Head of caudate nucleus (tissue), 42 donors: ENCODE measurements around the gene RIMBP3C.
"Not testable (repeated sequence)": the region's sequence is repeated elsewhere in the genome, so short reads cannot be mapped to it uniquely, and the experiment has no call there.

Source experiments
- DNase-seq, 42 donors: peaks; one replicate each; pipeline versions ENCODE4 v3.0.0 to v3.0.0-alpha.2; 2020 to 2021; ENCODE audit warnings: mixed read lengths in 7 of 42
- intact Hi-C: fragments of 100-400 bp; cut with DNase I; formaldehyde crosslinking; loops from one replicate; pipeline ENCODE4 v1.15.0; 2022

Gene RIMBP3C, protein sequence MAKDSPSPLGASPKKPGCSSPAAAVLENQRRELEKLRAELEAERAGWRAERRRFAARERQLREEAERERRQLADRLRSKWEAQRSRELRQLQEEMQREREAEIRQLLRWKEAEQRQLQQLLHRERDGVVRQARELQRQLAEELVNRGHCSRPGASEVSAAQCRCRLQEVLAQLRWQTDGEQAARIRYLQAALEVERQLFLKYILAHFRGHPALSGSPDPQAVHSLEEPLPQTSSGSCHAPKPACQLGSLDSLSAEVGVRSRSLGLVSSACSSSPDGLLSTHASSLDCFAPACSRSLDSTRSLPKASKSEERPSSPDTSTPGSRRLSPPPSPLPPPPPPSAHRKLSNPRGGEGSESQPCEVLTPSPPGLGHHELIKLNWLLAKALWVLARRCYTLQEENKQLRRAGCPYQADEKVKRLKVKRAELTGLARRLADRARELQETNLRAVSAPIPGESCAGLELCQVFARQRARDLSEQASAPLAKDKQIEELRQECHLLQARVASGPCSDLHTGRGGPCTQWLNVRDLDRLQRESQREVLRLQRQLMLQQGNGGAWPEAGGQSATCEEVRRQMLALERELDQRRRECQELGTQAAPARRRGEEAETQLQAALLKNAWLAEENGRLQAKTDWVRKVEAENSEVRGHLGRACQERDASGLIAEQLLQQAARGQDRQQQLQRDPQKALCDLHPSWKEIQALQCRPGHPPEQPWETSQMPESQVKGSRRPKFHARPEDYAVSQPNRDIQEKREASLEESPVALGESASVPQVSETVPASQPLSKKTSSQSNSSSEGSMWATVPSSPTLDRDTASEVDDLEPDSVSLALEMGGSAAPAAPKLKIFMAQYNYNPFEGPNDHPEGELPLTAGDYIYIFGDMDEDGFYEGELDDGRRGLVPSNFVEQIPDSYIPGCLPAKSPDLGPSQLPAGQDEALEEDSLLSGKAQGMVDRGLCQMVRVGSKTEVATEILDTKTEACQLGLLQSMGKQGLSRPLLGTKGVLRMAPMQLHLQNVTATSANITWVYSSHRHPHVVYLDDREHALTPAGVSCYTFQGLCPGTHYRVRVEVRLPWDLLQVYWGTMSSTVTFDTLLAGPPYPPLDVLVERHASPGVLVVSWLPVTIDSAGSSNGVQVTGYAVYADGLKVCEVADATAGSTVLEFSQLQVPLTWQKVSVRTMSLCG (N-terminal part only)

DNA sequence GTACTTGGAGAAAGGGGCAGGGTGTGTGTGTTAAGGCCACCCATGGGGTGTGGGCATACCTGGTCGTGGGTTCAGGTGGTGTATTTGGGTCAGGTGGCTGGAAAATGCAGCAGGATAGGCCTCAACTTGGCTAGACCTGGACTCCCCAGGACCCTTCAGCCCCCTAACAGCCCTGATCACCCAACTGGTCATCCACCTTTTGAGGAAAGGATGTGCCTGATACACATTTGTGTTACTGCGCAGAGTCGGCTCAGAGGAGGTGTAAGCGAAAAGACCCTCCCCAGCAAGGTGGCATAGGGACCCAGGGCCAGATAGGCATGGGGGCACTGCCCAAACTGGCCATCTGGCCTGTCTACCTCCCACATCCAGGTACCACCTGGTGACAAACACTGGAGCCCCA, at the start of gene RIMBP3C:
TSS of gene RIMBP3C (minus strand) at position 101 of the 400 bp plus-strand sequence. CDS start 485 bp downstream, outside the sequence.
- intact Hi-C loops, DNase-seq: not testable (repeated sequence)

DNA sequence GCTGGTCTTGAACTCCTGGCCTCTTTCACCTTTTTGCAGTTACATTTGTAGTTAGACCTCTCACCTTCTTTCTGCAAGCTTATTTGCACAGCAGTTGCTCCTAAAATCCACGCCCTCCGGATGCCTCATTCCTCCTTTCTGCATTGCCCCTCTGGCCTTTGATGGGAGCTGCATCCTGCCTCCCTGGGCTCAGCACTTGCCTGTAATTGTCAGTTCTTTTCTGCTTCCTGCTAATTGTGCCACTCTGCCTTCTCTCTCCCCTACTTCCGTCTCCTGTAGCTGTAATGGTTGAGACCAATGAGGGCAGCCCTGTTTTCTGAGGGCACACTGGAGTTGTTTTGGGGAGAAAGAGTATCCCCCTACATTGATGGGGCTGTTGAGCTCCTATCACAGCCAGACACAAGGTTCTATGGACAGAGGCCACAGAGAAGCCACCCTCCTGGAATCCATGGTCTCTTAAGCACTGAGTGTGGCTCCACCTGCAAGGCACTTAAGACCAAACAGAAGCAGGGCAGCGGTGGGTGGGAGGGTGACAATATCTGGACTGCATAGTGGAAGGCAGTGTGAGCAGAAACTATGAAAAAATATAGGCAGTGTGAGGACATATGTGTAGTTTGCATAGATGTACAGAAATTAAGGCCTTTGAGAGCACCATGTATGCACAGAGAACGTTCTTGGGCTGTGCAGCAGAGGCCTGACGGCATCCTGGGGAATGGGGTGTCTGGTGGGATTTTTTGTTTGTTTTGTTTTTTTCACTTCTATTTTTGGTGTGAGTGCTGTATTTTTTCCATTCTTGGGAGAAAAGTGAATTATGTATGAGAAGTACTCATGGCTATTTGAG, 48.0 kb upstream of the RIMBP3C start:
- DNase-seq = no peak
- intact Hi-C loops = no loop called here

DNA sequence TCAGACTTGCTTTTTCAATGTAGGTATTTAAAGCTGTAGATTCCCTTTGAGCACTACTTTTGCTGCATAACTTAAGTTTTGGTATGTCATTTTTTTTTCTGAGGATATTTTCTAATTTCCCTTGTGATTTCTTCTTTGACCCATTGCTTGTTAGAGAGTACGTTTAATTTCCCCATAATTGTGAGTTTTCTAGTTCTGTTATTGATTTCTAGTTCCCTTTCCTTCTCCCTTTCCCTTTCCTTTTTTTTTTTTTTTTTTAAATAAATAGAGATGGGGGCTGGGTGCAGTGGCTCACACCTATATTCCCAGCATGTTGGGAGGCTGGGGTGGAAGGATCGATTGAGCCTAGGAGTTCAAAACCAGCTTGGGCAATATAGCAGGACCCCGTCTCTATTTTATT, 47.0 kb upstream of the RIMBP3C start:
- DNase-seq = no peak
- intact Hi-C loops = no loop called here

DNA sequence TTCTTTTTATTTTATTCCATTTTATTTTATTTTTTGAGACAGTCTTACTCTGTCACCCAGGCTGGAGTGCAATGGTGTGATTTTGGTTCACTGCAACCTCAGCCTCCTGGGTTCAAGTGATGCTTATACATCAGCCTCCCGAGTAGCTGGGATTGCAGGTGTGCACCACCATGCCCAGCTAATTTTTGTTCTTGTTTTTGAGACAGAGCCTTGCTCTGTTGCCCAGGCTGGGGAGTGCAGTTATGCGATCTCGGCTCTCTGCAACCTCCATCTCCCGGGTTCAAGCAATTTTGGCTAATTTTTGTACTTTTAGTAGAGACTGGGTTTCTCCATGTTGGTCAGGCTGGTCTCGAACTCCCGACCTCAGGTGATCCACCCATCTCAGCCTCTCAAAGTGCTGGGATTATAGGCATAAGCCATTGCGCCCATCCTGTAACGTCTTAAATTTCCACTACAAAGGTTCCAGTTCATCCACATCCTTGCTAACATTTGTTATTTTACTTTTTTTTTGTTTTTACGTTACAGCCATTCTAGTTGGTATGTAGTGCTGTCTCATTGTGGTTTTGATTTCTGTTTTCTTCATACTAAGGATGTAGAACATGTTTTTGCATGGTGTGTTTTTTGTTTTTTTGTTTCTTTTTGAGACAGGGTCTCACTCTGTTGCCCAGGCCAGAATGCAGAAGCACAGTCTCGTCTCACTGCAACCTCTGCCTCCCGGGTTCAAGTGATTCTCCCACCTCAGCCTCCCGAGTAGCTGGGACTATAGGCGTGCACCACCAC, 45.3 kb upstream of the RIMBP3C start:
- intact Hi-C loops, DNase-seq: not testable (repeated sequence)

DNA sequence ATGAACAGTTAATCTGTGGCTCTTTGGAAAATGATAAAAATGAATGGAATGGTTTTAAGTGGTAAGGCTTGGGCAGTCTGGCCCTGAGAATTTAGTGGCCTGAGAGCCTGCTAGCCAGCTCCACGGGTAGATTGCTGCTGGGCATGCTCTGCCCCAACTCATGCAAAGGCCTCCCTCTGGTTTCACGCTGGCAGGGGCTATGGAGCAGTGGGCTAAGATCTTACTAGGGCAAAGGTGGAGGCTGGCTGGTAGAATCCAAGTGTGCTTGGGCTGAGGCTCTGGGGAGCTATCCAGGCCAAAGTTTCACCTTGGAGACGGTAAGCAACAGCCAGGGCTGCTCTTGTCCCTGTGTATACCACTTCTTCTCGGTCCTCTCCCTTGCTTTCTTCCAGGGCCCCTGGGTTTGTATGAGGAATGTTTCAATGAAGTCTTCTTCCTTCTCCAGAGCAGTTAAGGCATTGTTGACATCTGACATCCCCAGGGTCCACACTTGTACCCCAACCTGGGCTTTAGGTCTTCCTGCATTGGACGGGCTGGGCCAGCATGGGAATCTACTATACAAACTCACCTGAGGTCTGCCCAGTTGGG, 43.7 kb upstream of the RIMBP3C start:
- intact Hi-C loops = no loop called here
- DNase-seq = peak in 13 of 42 donors; percentile 5 to 51 (median 24)

DNA sequence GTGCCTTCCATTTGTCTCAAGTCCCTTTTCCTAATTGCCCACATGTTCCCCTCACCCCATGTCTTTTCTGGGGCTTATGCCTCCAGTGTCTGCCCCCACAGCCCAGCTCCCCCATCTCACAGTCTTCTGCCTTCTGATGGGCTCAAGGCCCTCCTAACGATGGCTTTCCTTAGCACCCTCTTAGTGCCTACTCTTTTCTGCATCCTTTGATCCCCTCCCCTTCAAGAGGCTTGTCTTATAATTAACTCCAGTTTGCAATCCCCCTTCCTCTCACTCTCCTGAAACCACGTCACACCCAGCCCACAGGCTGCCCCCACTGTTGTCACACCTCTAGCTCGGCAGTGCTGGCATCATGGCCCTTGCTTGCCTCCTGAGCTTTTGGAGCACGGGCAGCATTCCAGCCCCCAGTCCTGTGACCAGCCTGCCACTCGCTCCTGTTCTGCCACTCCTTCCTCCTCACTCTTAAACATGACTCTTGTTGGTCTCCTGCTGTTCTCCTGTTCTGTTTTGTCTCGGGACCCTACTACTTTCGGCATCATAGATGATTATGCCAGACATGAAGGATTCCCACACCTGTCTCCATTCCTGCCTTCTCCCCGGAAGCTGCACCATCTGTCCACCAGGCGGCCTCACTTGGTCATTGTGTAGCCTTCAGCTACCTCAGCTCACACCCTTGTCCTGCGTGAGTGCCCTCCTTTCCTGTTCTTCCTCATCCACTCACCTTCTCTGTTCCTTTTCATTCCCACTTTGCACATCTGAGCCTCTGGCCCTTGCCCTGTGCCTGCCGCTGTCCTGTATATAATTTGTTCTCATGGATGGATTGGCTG, 42.4 kb upstream of the RIMBP3C start:
- peak in 8 of 42 donors; percentile 11 to 47 (median 22) for DNase-seq
- intact Hi-C loops = no loop called here

DNA sequence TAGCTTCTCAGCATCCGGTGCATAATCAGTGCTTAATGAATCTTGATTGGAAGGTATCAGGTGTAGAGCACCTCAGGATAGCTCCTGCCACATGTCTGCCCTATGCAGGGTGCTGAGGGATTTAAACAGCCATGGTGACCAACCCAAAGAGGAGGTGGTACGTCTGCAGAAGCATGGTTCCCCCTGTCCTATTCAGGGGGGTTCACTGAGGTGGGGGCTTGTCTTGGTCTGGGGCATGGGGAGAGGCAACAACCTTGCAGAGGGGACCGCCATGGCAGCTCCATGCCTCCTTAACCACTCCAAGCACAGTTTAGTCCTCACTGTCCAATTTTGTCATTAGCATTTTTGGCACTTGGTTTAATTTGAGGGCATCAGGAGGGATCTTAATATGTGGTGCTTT, 41.2 kb upstream of the RIMBP3C start:
- intact Hi-C loops = no loop called here
- no peak for DNase-seq

DNA sequence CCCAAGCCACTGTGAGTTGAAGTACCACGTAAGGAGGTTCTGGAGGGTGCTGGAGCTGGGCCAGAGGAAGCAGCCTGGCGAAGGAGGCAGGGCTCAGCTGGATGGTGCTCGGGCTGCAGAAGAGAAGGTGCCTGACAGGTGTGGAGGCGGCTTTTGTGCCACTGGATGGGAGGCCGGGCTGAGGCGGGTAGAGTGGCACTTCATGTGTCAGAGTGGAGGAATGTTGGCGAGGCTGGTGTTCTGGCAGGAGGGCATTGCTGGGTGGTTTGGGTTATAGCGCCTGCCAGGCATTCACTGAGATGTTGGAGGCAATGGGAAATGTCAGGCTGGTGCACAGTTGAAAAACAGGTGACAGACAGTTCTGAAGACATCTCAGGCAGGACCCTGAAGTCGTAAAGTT, 40.4 kb upstream of the RIMBP3C start:
- peak in 14 of 42 donors; percentile 7 to 52 (median 31) for DNase-seq
- intact Hi-C loops = no loop called here

DNA sequence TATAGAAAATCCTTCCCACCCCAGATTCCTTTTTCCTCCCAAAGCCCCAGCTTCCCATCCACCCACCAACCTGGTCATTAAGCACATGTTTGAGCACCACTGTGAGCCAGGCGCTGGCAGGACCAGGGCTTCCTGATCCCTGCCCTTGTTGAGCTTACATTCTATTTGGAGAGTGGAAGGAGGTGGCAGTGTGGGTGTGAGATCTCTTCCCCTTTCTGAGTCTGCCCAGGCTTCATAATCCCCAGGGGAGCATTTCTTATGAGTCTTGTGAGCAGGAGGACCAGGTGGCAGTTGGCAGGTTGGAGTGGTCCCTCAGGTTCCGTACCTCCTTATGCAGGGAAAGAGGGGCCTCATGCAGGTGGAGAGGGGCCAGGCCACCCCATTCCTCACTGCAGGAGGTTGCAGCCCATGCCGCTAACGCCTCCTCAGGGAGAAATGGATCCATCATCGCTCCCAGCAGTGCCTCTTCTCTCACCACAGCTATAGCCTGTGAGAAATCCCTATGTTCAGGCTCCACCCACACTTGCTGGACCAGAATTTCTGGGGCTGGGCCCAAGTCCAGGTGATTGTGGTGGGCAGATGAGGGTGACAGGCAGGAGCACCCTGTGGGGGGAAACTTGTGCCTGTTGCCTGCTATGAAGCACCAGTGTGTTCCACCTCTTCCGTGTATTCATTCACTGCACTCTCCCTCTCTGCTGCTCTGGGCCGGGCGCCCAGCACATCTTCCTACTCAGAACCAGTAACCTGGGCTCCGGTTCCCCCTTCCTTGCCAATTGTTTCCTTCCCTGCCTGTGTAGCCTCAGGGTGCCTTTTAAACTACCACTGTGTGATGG, 39.8 kb upstream of the RIMBP3C start:
- intact Hi-C loops = no loop called here
- DNase-seq = no peak

DNA sequence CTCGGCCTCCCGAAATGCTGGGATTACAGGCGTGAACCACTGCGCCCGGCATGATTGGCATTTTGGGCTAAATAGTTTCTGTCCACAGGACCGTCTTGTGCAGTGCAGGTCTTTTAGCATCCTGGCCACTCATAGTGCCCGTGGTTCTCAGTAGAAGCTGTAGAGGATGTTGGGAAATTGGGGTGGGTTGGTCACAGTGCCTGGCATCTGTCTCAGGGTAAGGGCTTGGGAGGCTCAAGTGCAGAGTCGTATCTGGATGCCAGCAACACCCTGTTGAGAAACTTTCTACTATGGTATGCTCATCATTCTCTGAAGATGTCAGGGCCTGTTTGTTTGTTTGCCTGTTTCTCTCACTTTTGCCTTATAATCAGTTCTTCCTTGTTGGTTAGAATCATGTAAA, 38.1 kb upstream of the RIMBP3C start:
- DNase-seq = no peak
- intact Hi-C loops = no loop called here

DNA sequence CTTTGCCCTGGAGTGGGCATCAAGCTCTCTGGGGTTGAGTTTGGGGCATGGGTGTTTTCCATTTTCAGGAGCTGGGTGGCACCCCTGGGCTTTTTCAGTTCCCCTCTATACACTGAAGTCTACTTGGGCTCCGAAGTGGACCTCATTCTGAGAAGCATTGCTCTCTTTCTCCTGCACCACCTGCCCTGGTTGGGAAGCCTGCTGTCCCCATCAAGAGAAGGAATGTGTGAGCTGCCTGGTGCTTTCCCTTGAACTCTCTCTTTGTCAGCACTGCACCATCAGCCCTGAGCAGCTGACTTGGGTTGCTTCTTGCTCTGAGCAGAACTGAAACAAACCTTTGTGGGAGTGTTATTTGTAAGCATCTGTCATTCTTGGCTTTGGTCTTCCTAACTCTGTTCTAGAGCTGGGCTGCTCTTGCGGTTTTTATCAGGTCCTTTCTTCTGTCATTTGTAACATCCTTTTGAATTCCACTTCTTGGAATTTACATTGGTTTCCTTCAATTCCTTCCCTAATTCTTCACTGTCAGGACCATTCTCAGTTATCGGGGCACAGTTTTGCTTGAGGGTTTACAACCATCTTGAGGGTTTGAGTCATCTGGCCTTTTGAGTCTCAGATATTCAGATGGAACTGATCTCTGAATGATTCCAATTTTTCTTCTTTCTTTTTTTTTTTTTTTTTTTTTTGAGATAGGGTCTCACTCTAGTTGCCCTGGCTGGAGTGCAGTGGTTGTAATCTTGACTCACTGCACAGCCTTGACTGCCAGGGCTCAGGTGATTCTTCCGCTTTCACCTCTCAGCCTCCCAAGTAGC, 36.7 kb upstream of the RIMBP3C start:
- DNase-seq = peak in 32 of 42 donors; percentile 11 to 70 (median 32)
- intact Hi-C loops = no loop called here

DNA sequence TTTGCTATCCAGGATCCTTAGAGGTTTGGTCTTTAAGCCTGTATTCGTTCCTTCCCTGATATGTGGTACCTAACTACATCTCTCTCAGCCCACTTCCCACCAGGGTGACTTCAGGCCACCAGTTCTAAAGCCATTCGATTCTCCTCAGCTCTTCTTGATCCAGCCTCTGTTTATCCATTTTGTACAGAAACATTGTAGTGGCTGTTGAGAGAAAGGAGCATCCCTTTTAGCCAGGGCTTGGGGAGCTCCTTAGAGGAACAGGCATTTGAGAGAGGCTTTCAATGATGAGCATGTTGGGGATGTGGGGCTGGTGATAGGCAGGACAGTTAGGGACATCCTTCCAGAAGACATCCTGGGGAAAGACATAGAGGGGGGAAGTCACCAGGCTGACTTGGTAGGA, 34.1 kb upstream of the RIMBP3C start:
- no peak for DNase-seq
- intact Hi-C loops = no loop called here

DNA sequence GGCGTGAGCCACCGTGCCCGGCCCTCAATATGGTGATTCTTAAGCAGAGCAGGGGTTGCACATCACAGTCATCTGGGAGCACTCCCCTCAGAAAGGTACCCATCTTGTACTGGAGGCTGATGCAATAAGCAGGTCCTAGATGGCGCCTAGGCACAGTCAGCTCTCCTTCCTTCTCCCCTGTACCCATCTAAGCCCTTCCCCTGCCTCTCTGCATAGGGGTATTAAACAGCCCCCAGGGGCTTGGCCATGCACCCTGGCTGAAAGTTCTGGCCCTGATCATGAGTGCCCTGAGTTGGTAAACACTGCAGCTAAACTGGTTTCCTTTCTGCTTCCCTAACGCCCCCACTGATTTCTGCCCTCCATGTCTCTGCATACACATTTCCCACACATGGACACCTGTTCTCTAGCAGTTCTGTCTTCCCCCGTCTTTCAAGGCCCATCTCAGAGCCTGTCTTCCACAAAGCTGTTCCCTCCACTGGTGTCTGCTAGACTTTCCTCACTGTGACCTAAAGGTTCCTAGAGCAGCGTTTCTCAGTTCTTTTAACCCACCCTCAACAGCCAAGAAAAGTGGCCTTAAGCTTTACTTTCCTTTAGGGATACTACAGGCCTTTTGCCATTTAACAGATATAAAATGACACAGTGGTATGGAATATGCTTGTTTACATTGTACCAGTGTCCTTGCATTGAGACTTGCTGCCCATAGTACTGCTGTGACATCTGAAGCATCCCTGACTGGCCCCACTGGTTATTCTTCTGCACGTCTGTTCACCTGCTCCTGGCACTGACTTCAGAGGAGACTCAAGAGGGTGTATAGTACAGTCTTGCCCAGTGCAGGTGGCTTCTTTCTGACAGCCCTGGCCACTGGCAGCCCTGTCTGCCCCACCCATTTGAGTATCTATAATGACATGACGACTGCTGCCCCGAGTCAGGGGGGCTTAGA, 31.8 kb upstream of the RIMBP3C start:
- DNase-seq = no peak
- intact Hi-C loops = loop anchor here (5.0 kb wide), 1 partner anchor 44 kb away; no protein-coding TSS in a partner anchor
